GM20000 (cell line): Measurements from ENCODE around the gene PHYHIPL.

ENCODE experiments used
- DNase-seq: peaks from one replicate; pipeline ENCODE4 v3.0.0; 2012; ENCODE audit warnings: low spot score
- CTCF ChIP-seq: IDR thresholded peaks from 2 replicates; pipeline ENCODE4 v1.5.1; 2012; ENCODE audit warnings: mild to moderate bottlenecking, control low read depth; ENCODE audit errors: extremely low read depth, missing control alignments

Gene PHYHIPL

GRCh38 chr10:59289853-59290252, 113.4 kb downstream of the PHYHIPL start:
- TF ChIP-seq CTCF, result no peak

GRCh38 chr10:59290448-59290847, 114.0 kb downstream of the PHYHIPL start:
- TF ChIP-seq CTCF, result no peak
- DNase-seq, result peak; percentile 7

More at GRCh38 chr10:59289853-59290252, 113.4 kb downstream of the PHYHIPL start:
- no peak for DNase-seq
